Endothelial cell of umbilical vein (primary cell): ENCODE measurements around the gene BCAS3. TPM values are rescaled to one million over a fixed set of nuclear protein-coding genes. Genes with fewer than 3 reads are reported as not detected.

Experiments
- BruUV-seq: library from RNA; stranded (reverse); fragments of 400-500 nt; replicated peaks from 2 replicates; lab custom pipeline; 2021; lab: Mats Ljungman, UMichigan
- CTCF ChIA-PET: fragments of 300-600, 350-600 bp; sonication (Branson Sonifier 250); formaldehyde crosslinking; loops from one replicate; lab custom pipeline; 2021; ENCODE audit warnings: antibody characterized with exemption, inconsistent platforms; lab: Charles Lee
- POLR2A ChIA-PET: fragments of 300-600, 350-600 bp; sonication (Branson Sonifier 250); formaldehyde crosslinking; loops from one replicate; lab custom pipeline; 2021; ENCODE audit warnings: antibody characterized with exemption, inconsistent platforms; lab: Charles Lee
- DNase-seq: peaks from one replicate; pipeline ENCODE4 v3.0.0-alpha.2; 2011; ENCODE audit warnings: low read depth, low spot score
- FAIRE-seq: peaks from 2 replicates; lab custom pipeline; 2011; peaks lifted over from hg19 to GRCh38; lab: Jason Lieb, UNC
- H2AFZ ChIP-seq: 2 replicates; pipeline ENCODE4 v1.6.0; 2012; ENCODE audit warnings: low read depth, low read length, control low read depth, inconsistent platforms
- H3K27ac ChIP-seq: 2 replicates; pipeline ENCODE4 v1.5.1; 2011; ENCODE audit warnings: low read depth, mild to moderate bottlenecking, control low read depth, low read length, moderate library complexity; ENCODE audit not compliant: insufficient read depth
- H3K27me3 ChIP-seq, 2 experiments: 2 replicates each; pipeline versions ENCODE4 v1.6.0 to v1.6.1; 2011; ENCODE audit warnings: low read length in 2 of 2, mixed read lengths in 1 of 2; ENCODE audit not compliant: control insufficient read depth in 2 of 2, insufficient read depth in 2 of 2
- H3K36me3 ChIP-seq, 2 experiments: 2 replicates in 1 of 2; 3 replicates in 1 of 2; pipeline ENCODE4 v1.5.1; 2011; ENCODE audit warnings: low read length in 2 of 2, mild to moderate bottlenecking in 1 of 2, moderate library complexity in 1 of 2; ENCODE audit not compliant: control insufficient read depth in 2 of 2, insufficient read depth in 2 of 2; ENCODE audit errors: extremely low read depth in 1 of 2
- H3K4me1 ChIP-seq: 3 replicates; pipeline ENCODE4 v1.5.1; 2011; ENCODE audit warnings: mild to moderate bottlenecking, low read length; ENCODE audit not compliant: control insufficient read depth, insufficient read depth; ENCODE audit errors: extremely low read depth
- H3K4me2 ChIP-seq: 2 replicates; pipeline ENCODE4 v1.6.1; 2011; ENCODE audit warnings: low read length, control low read depth, mixed read lengths; ENCODE audit not compliant: insufficient read depth
- H3K4me3 ChIP-seq, 3 experiments: fragments of 200-600 bp in 1 of 3; sonication (generic), shearing (Covaris generic) in 1 of 3; replicated peaks in 1 of 3; 2 replicates each; pipeline ENCODE4 v1.5.1; 2011 to 2016; ENCODE audit warnings: control low read depth in 3 of 3, low read length in 3 of 3, mild to moderate bottlenecking in 2 of 3, inconsistent platforms in 1 of 3, low read depth in 1 of 3, moderate library complexity in 1 of 3; ENCODE audit not compliant: insufficient read depth in 1 of 3
- H3K79me2 ChIP-seq: 2 replicates; pipeline ENCODE4 v1.6.0; 2012; ENCODE audit warnings: low read length, inconsistent platforms; ENCODE audit not compliant: control insufficient read depth, insufficient read depth
- H3K9ac ChIP-seq: replicated peaks from 2 replicates; pipeline ENCODE3; 2011; ENCODE audit warnings: low read length, control low read depth; ENCODE audit not compliant: insufficient read depth; ENCODE audit errors: extremely low read depth
- H3K9me1 ChIP-seq: replicated peaks from 3 replicates; pipeline ENCODE4 v1.6.0; 2011; ENCODE audit warnings: mild to moderate bottlenecking, low read length; ENCODE audit not compliant: control insufficient read depth, insufficient read depth; ENCODE audit errors: extremely low read depth
- H3K9me3 ChIP-seq: replicated peaks from 2 replicates; pipeline ENCODE4 v1.5.1; 2012; ENCODE audit warnings: low read length, inconsistent platforms; ENCODE audit not compliant: control insufficient read depth, insufficient read depth
- H4K20me1 ChIP-seq: replicated peaks from 2 replicates; pipeline ENCODE3; 2011; ENCODE audit warnings: mild to moderate bottlenecking, low read length; ENCODE audit not compliant: control insufficient read depth, insufficient read depth; ENCODE audit errors: extremely low read depth
- CTCF ChIP-seq, 2 donors: IDR thresholded peaks; 1 replicate in 1 of 2; 2 replicates in 1 of 2; pipeline ENCODE4 v1.5.1; 2011; ENCODE audit warnings: low read length in 2 of 2, mild to moderate bottlenecking in 2 of 2, moderate library complexity in 2 of 2, control low read depth in 1 of 2, inconsistent platforms in 1 of 2, low read depth in 1 of 2; ENCODE audit not compliant: insufficient read depth in 1 of 2; ENCODE audit errors: extremely low read depth in 1 of 2
- EZH2 ChIP-seq: IDR thresholded peaks from 2 replicates; pipeline ENCODE4 v1.6.1; 2012; ENCODE audit warnings: borderline replicate concordance, low read depth, mild to moderate bottlenecking, moderate library complexity, low read length, inconsistent platforms; ENCODE audit not compliant: severe bottlenecking
- FOS ChIP-seq: IDR thresholded peaks from 2 replicates; pipeline ENCODE4 v1.6.1; 2011; ENCODE audit warnings: mild to moderate bottlenecking, low read length, moderate library complexity, borderline replicate concordance; ENCODE audit not compliant: insufficient read depth
- GATA2 ChIP-seq: IDR thresholded peaks from 2 replicates; pipeline ENCODE4 v1.7.0; 2011; ENCODE audit warnings: low read depth, mild to moderate bottlenecking, moderate library complexity, mixed read lengths, low read length; ENCODE audit not compliant: insufficient read length, insufficient read depth
- JUN ChIP-seq: IDR thresholded peaks from 2 replicates; pipeline ENCODE4 v1.6.1; 2011; ENCODE audit warnings: borderline replicate concordance, low read depth; ENCODE audit not compliant: insufficient read length, insufficient read depth
- MYC ChIP-seq: IDR thresholded peaks from one replicate; pipeline ENCODE4 v1.6.1; 2011; ENCODE audit warnings: mild to moderate bottlenecking, low read depth, low read length
- POLR2A ChIP-seq: IDR thresholded peaks from 2 replicates; pipeline ENCODE4 v1.6.1; 2012; ENCODE audit warnings: low read depth, mild to moderate bottlenecking, control low read depth, low read length
- POLR2AphosphoS5 ChIP-seq: IDR thresholded peaks from 2 replicates; pipeline ENCODE4 v1.6.1; 2012; ENCODE audit warnings: low read depth, mild to moderate bottlenecking, control low read depth, low read length, moderate library complexity; ENCODE audit not compliant: insufficient read depth
- dilution Hi-C: fragments of 300-500 bp; cut with MboI; formaldehyde crosslinking; loops from one replicate; pipeline ENCODE4 v1.15.0; 2019; ENCODE audit warnings: low sequenced_read_pairs; ENCODE audit not compliant: extremely low pct_ligation_motif_present
- intact Hi-C: fragments of 100-400 bp; cut with micrococcal nuclease; formaldehyde crosslinking; loops from one replicate; pipeline ENCODE4 v1.10.0; 2022
- polyA plus RNA-seq, 4 experiments: library from polyadenylated mRNA; depleted of rRNA in 3 of 4; stranded (reverse) in 3 of 4; unstranded in 1 of 4; fragments of >200 nt; gene quantifications; 2 replicates each; pipeline versions ENCODE4 v1.2.1 to v1.2.3, GENCODE V29; 2011 to 2012; ENCODE audit warnings: missing spikeins in 1 of 4
- total RNA-seq: library from RNA; stranded (reverse); gene quantifications from 2 replicates; pipeline ENCODE4 v1.2.3, GENCODE V29; 2021
- TF ChIP-seq, protein P1 (sequence below): IDR thresholded peaks from 2 replicates; pipeline ENCODE4 v1.6.1; 2011; ENCODE audit not compliant: insufficient read depth, insufficient read length

BCAS3 gene
- total and polyA plus RNA-seq, 2 donors (not counting 3 experiments of a cell fraction or from before 2014, with no cell fraction given): 8.2 to 16.0 TPM

GRCh38 chr17:61284174-61284573 lies 606.5 kb downstream of the BCAS3 start:
- Histone ChIP-seq H4K20me1 (no peaks in the 10 kb centered on the region), H3K9me1 (no peaks in the 10 kb centered on the region), H3K79me2 (no peaks in the 10 kb centered on the region), H3K36me3 (no peaks in the 10 kb centered on the region), H3K9ac (no peak overlapping the region), H3K9me3 (no peaks in the 10 kb centered on the region), H3K4me2 (no peak overlapping the region), H2AFZ (no peak overlapping the region), H3K27ac (no peak overlapping the region), H3K4me3 (no peak overlapping the region), H3K27me3 (no peaks in the 10 kb centered on the region), H3K4me1 (no peaks in the 10 kb centered on the region)
- CTCF ChIA-PET: no interaction called here
- POLR2A ChIA-PET: no interaction called here
- no peak for FAIRE-seq
- BruUV-seq: no TSS peak
- no peak for DNase-seq
- intact Hi-C loops: no loop called here
- TF ChIP-seq EZH2 (no peak), JUN (no peak), FOS (no peak), POLR2A (no peak), MYC (no peak), POLR2AphosphoS5 (no peak), GATA2 (no peak), CTCF (IDR thresholded peaks at IDR 0.05; ENCODE audit: extremely low read depth in 1 of 2, insufficient read depth in 1 of 2, low read depth in 1 of 2, low read length in 2 of 2) (no peak)
- TF ChIP-seq, protein P1, sequence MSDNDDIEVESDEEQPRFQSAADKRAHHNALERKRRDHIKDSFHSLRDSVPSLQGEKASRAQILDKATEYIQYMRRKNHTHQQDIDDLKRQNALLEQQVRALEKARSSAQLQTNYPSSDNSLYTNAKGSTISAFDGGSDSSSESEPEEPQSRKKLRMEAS: no peak
- dilution Hi-C loops: no loop called here
